ENCODE results near the gene EBF4.

The EBF4 gene, protein sequence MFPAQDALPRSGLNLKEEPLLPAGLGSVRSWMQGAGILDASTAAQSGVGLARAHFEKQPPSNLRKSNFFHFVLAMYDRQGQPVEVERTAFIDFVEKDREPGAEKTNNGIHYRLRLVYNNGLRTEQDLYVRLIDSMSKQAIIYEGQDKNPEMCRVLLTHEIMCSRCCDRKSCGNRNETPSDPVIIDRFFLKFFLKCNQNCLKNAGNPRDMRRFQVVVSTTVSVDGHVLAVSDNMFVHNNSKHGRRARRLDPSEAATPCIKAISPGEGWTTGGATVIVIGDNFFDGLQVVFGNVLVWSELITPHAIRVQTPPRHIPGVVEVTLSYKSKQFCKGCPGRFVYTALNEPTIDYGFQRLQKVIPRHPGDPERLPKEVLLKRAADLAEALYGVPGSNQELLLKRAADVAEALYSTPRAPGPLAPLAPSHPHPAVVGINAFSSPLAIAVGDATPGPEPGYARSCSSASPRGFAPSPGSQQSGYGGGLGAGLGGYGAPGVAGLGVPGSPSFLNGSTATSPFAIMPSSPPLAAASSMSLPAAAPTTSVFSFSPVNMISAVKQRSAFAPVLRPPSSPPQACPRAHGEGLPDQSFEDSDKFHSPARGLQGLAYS

GRCh38 chr20:2692036-2692885 lies at the start of gene EBF4:
Gene EBF4, plus strand, starts transcription at chr20:2692780. Its CDS starts 866 bp downstream, at chr20:2693646.
- DNase-seq (ENCODE audit: extremely low read depth, insufficient read length), result peak; percentile 24
- Histone ChIP-seq H3K4me3 (replicated peaks; ENCODE audit: low read depth, low read length) (no peak within 1 kb of the TSS; the same call in 1 of the 2 replicates), H3K27me3 (replicated peaks; ENCODE audit: control insufficient read depth, insufficient read depth, low read length) (peaks cover 5% of the 10 kb centered on the region), H3K36me3 (ENCODE audit: control insufficient read depth, insufficient read depth, low read length) (no peaks in the 10 kb centered on the region)
- TF ChIP-seq, protein P1, sequence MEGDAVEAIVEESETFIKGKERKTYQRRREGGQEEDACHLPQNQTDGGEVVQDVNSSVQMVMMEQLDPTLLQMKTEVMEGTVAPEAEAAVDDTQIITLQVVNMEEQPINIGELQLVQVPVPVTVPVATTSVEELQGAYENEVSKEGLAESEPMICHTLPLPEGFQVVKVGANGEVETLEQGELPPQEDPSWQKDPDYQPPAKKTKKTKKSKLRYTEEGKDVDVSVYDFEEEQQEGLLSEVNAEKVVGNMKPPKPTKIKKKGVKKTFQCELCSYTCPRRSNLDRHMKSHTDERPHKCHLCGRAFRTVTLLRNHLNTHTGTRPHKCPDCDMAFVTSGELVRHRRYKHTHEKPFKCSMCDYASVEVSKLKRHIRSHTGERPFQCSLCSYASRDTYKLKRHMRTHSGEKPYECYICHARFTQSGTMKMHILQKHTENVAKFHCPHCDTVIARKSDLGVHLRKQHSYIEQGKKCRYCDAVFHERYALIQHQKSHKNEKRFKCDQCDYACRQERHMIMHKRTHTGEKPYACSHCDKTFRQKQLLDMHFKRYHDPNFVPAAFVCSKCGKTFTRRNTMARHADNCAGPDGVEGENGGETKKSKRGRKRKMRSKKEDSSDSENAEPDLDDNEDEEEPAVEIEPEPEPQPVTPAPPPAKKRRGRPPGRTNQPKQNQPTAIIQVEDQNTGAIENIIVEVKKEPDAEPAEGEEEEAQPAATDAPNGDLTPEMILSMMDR (IDR thresholded peaks at IDR 0.05; ENCODE audit: insufficient read depth, low read length, poor library complexity, severe bottlenecking), result no peak

DNA sequence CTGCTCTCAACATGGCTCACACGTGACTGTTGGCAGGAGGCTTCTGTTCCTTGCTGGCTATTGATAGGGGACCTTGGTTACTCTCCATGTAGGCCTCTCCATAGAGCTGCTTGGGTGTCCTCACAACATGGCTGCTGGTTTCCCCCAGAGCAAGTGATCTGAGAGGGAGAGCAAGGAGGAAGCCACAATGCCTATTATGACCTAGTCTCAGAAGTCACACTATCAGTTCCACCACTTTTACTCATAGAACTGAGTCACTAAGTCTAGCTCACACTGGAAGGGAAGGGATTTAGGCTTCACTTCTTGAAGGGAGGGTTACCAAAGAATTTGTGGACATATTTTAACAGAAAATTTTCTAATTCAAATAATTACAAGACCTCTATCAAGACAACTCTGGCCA lies 48.9 kb upstream of the EBF4 start:
- TF ChIP-seq, protein P1 (IDR thresholded peaks at IDR 0.05; ENCODE audit: insufficient read depth, low read length, poor library complexity, severe bottlenecking), result no peak
- no peaks in the 10 kb centered on the region for H3K27me3 ChIP-seq (replicated peaks; ENCODE audit: control insufficient read depth, insufficient read depth, low read length)
- no peak for DNase-seq (ENCODE audit: extremely low read depth, insufficient read length)
- H3K36me3 ChIP-seq (ENCODE audit: control insufficient read depth, insufficient read depth, low read length), result no peaks in the 10 kb centered on the region; the same call in 1 of the 2 replicates
- no peak overlapping the region for H3K4me3 ChIP-seq (replicated peaks; ENCODE audit: low read depth, low read length)

GRCh38 chr20:2651772-2652723 lies 40.5 kb upstream of the EBF4 start, which contains the start of gene NOP56:
Gene NOP56, plus strand, starts transcription at chr20:2652632. Its CDS starts 29 bp downstream, at chr20:2652661.
- Histone ChIP-seq H3K36me3 (ENCODE audit: control insufficient read depth, insufficient read depth, low read length) (peaks cover 30% of the 10 kb centered on the region), H3K27me3 (replicated peaks; ENCODE audit: control insufficient read depth, insufficient read depth, low read length) (no peaks in the 10 kb centered on the region), H3K4me3 (replicated peaks; ENCODE audit: low read depth, low read length) (peak within 1 kb of the TSS; percentile 99)
- DNase-seq (ENCODE audit: extremely low read depth, insufficient read length), result peak; percentile 95
- TF ChIP-seq, protein P1 (IDR thresholded peaks at IDR 0.05; ENCODE audit: insufficient read depth, low read length, poor library complexity, severe bottlenecking), result no peak

DNA sequence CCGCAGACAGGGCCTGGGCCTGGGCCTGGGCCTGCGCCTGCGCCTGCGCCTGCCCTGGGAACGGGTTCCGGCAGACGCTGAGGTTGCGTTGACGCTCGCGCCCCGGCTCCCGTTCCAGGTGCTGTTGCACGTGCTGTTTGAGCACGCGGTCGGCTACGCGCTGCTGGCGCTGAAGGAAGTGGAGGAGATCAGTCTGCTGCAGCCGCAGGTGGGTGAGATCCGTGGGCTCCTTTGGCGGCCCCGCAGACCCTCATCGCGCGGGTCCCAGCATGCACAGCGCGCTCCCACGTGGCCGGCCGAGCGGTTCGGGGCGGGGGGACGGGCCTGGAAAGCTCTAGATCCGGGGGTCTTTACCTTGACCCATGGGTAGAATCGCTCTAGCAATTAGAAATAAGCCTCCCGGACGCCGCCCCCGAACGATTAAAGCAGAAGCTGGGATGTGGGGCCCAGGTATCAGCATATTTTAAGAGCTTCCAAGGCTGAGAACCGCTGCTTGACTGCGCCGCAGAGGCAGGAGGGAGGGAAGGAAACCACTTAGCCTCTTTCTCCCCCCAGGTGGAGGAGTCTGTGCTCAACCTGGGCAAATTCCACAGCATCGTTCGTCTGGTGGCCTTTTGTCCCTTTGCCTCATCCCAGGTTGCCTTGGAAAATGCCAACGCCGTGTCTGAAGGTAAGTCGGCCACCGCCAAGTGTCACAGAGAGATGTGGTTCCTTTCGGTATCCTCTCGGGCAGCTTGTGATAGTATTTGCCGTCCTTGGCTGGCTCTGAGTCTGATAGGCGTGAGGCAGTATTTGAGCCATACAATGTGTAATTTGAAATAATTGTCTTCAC lies 39.6 kb upstream of the EBF4 start:
- Histone ChIP-seq H3K36me3 (ENCODE audit: control insufficient read depth, insufficient read depth, low read length) (peaks cover 36% of the 10 kb centered on the region), H3K4me3 (replicated peaks; ENCODE audit: low read depth, low read length) (peak overlapping the region; percentile 99), H3K27me3 (replicated peaks; ENCODE audit: control insufficient read depth, insufficient read depth, low read length) (no peaks in the 10 kb centered on the region)
- no peak for DNase-seq (ENCODE audit: extremely low read depth, insufficient read length)
- TF ChIP-seq, protein P1 (IDR thresholded peaks at IDR 0.05; ENCODE audit: insufficient read depth, low read length, poor library complexity, severe bottlenecking), result no peak
